ENCODE measurements around the gene EDDM13.

DNA sequence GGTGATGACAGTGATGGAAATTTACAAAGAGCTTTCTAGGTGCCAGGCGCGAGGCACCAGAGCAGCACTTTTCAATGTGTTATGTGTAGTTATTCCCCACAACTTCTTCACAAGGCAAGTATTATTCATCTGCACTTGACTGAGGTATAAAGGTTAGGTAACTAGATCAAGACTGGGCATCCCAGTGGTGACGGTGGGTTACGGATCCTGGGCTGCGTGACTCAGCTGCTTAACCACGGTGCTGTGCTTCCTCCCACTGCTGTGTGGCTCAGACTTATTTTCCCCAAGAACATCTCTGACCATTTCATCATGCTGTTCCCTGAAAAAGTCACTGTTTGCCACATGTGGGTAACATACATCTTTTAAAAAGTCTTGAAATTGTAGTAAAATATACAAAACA, 19.3 kb downstream of the EDDM13 start:
- TF ChIP-seq ZC3H10 (CRISPR knock-in tag; IDR thresholded peaks at IDR 0.05) = no peak
- no peak for TF ChIP-seq GLIS3 (CRISPR knock-in tag; IDR thresholded peaks at IDR 0.05)
- TF ChIP-seq, protein P1, sequence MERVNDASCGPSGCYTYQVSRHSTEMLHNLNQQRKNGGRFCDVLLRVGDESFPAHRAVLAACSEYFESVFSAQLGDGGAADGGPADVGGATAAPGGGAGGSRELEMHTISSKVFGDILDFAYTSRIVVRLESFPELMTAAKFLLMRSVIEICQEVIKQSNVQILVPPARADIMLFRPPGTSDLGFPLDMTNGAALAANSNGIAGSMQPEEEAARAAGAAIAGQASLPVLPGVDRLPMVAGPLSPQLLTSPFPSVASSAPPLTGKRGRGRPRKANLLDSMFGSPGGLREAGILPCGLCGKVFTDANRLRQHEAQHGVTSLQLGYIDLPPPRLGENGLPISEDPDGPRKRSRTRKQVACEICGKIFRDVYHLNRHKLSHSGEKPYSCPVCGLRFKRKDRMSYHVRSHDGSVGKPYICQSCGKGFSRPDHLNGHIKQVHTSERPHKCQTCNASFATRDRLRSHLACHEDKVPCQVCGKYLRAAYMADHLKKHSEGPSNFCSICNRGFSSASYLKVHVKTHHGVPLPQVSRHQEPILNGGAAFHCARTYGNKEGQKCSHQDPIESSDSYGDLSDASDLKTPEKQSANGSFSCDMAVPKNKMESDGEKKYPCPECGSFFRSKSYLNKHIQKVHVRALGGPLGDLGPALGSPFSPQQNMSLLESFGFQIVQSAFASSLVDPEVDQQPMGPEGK (CRISPR knock-in tag; IDR thresholded peaks at IDR 0.05; ENCODE audit: borderline replicate concordance) = no peak
- no peak for TF ChIP-seq RARB (CRISPR knock-in tag; IDR thresholded peaks at IDR 0.05)
- TF ChIP-seq ZFP30 (CRISPR knock-in tag; IDR thresholded peaks at IDR 0.05) = no peak
- TF ChIP-seq, protein P2, sequence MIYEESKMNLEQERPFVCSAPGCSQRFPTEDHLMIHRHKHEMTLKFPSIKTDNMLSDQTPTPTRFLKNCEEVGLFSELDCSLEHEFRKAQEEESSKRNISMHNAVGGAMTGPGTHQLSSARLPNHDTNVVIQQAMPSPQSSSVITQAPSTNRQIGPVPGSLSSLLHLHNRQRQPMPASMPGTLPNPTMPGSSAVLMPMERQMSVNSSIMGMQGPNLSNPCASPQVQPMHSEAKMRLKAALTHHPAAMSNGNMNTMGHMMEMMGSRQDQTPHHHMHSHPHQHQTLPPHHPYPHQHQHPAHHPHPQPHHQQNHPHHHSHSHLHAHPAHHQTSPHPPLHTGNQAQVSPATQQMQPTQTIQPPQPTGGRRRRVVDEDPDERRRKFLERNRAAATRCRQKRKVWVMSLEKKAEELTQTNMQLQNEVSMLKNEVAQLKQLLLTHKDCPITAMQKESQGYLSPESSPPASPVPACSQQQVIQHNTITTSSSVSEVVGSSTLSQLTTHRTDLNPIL (CRISPR knock-in tag; IDR thresholded peaks at IDR 0.05; ENCODE audit: low read depth) = no peak
- TF ChIP-seq ZFP3 (CRISPR knock-in tag; IDR thresholded peaks at IDR 0.05) = no peak
- TF ChIP-seq ZNF8 (CRISPR knock-in tag; IDR thresholded peaks at IDR 0.05) = no peak

All from SK-N-SH treated with all-trans-retinoic acid at 6 μM for 48 hours (cell line).